Right lobe of liver (tissue), 4 donors: Measurements from ENCODE around the gene AFAP1.

Source experiments
- POLR2A ChIP-seq: fragments of 450-650 bp; IDR thresholded peaks from one replicate; pipeline ENCODE4 v1.6.1; 2017; ENCODE audit warnings: antibody characterized with exemption, mild to moderate bottlenecking
- TF ChIP-seq, protein P1 (sequence below), 4 donors: fragments of 200-600 bp in 3 of 4; fragments of 450-650 bp in 1 of 4; IDR thresholded peaks; one replicate each; pipeline versions ENCODE4 v1.5.1 to v1.8.0; 2016 to 2022; ENCODE audit warnings: antibody characterized with exemption in 4 of 4, mild to moderate bottlenecking in 2 of 4
- donor health status: DM: no; HTN: no; CAD: no.
- donor health status: DM: no; HTN: no; CAD: no.
- donor health status: DM: no; HTN: yes; CAD: no.

GRCh38 chr4:7710576-7711306 is 228.9 kb downstream of the AFAP1 start:
- TF ChIP-seq, protein P1, sequence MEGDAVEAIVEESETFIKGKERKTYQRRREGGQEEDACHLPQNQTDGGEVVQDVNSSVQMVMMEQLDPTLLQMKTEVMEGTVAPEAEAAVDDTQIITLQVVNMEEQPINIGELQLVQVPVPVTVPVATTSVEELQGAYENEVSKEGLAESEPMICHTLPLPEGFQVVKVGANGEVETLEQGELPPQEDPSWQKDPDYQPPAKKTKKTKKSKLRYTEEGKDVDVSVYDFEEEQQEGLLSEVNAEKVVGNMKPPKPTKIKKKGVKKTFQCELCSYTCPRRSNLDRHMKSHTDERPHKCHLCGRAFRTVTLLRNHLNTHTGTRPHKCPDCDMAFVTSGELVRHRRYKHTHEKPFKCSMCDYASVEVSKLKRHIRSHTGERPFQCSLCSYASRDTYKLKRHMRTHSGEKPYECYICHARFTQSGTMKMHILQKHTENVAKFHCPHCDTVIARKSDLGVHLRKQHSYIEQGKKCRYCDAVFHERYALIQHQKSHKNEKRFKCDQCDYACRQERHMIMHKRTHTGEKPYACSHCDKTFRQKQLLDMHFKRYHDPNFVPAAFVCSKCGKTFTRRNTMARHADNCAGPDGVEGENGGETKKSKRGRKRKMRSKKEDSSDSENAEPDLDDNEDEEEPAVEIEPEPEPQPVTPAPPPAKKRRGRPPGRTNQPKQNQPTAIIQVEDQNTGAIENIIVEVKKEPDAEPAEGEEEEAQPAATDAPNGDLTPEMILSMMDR (IDR thresholded peaks at IDR 0.05): no peak
- TF ChIP-seq POLR2A: no peak
